Measurements from ENCODE around the gene SELENOF. TPM values are rescaled to one million over a fixed set of nuclear protein-coding genes. Genes with fewer than 3 reads are reported as not detected.

Gene SELENOF
- total and polyA plus RNA-seq, 2 of the 4 experiments (the other 2 are of a cell fraction), result 60.0 to 153 TPM

DNA sequence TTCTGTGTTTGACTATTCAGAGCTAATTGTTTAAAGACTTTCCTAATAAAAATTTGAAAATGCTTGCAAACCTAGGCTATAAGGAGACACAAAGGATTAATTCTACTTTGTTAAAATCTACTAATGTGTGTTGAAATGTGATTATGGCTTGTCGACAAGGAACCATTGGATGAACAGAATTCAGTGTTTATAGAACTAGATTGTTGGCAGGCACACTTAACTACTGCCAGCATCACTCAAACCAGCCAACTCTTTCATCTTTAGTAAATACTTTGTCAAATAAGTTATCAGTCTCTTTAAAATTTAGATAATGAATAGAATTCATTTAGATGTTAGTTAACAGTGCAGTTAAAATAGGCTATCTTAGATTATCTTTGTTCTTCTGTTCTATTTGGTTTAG is 28.1 kb upstream of the SELENOF start:
- H3K14ac ChIP-seq (replicated peaks; ENCODE audit: low read depth, low read length), result no peak overlapping the region
- H4K20me1 ChIP-seq (ENCODE audit: insufficient read depth, low read length), result no peaks in the 10 kb centered on the region
- no peak overlapping the region for H3K4me2 ChIP-seq (ENCODE audit: low read depth, low read length)
- H3K4ac ChIP-seq (ENCODE audit: low read depth, low read length), result no peak overlapping the region
- TF ChIP-seq BHLHE40 (IDR thresholded peaks at IDR 0.05; ENCODE audit: low read depth, low read length) (no peak), CTCF (conservative IDR thresholded peaks at IDR 0.05; ENCODE audit: low read depth, low read length) (no peak), USF2 (IDR thresholded peaks at IDR 0.05; ENCODE audit: low read depth, low read length) (no peak), MAFK (IDR thresholded peaks at IDR 0.05; ENCODE audit: low read depth, low read length) (no peak), SMC3 (IDR thresholded peaks at IDR 0.05; ENCODE audit: low read depth, low read length) (no peak), ELK1 (IDR thresholded peaks at IDR 0.05; ENCODE audit: borderline replicate concordance, low read depth, low read length) (no peak), RCOR1 (IDR thresholded peaks at IDR 0.05; ENCODE audit: insufficient replicate concordance, low read length) (no peak), CEBPB (IDR thresholded peaks at IDR 0.05; ENCODE audit: low read depth, low read length) (no peak), MAZ (IDR thresholded peaks at IDR 0.05; ENCODE audit: borderline replicate concordance, low read depth, low read length) (no peak), NFE2L2 (IDR thresholded peaks at IDR 0.05; ENCODE audit: low read depth, low read length) (no peak), FOS (IDR thresholded peaks at IDR 0.05; ENCODE audit: low read depth, low read length) (no peak), CHD1 (IDR thresholded peaks at IDR 0.05; ENCODE audit: low read depth, low read length) (no peak), POLR2A (IDR thresholded peaks at IDR 0.05; ENCODE audit: low read depth, low read length) (no peak), RFX5 (IDR thresholded peaks at IDR 0.05; ENCODE audit: low read depth, low read length) (no peak), RAD21 (IDR thresholded peaks at IDR 0.05; ENCODE audit: low read length) (no peak)
- no peaks in the 10 kb centered on the region for H3K9me1 ChIP-seq (ENCODE audit: insufficient read depth, low read length)
- no peaks in the 10 kb centered on the region for H3K9me3 ChIP-seq (ENCODE audit: control insufficient read depth, insufficient read depth, low read length)
- WGBS, 2 experiments (ENCODE audit: extremely low coverage in 2 of 2, insufficient read length in 1 of 2), result no CpG with 5 or more reads among the region's 1 CpG
- ChIA-PET CTCF (interaction anchor here (0.7 kb wide), 1 partner anchor 52 kb away, joined by 3 read pairs; no protein-coding TSS in a partner anchor), POLR2A (ENCODE audit: unreplicated experiment) (no interaction called here)
- H2BK5ac ChIP-seq (ENCODE audit: low read depth, low read length, poor library complexity, severe bottlenecking), result no peak overlapping the region
- no peak overlapping the region for H2BK120ac ChIP-seq (ENCODE audit: low read depth, low read length)
- H2AK9ac ChIP-seq (replicated peaks; ENCODE audit: low read depth, low read length, poor library complexity), result no peak overlapping the region
- in situ Hi-C loops (cut with MboI; ENCODE audit: low sequenced_read_pairs), result no loop called here
- BruUV-seq (replicated peaks), result no TSS peak
- no peaks in the 10 kb centered on the region for H3K36me3 ChIP-seq (ENCODE audit: control insufficient read depth, insufficient read depth, low read length)
- H3K27ac ChIP-seq (ENCODE audit: insufficient read depth, low read length), result no peak overlapping the region
- no peak overlapping the region for H3K56ac ChIP-seq (ENCODE audit: extremely low read depth, insufficient read depth, low read length)
- DNase-seq (no peak), ATAC-seq (ENCODE audit: low read depth) (peak; percentile 29; the same call in 1 of the 2 replicates)
- intact Hi-C loops (cut with micrococcal nuclease), result no loop called here
- no peak overlapping the region for H3K9ac ChIP-seq (ENCODE audit: low read depth, low read length)
- H3K79me1 ChIP-seq (ENCODE audit: low read depth in 1 of 2, low read length in 2 of 2), result peaks cover 12 to 17% of the 10 kb centered on the region in 2 experiments
- no peak overlapping the region for H4K5ac ChIP-seq (ENCODE audit: low read depth, low read length)
- no peak overlapping the region for H2BK15ac ChIP-seq (ENCODE audit: low read depth, low read length)
- dilution Hi-C loops (cut with HindIII; ENCODE audit: low sequenced_read_pairs, unreplicated experiment), result no loop called here
- no peaks in the 10 kb centered on the region for H3K4me1 ChIP-seq (ENCODE audit: control insufficient read depth, insufficient read depth, low read length)
- H3K27me3 ChIP-seq (ENCODE audit: control insufficient read depth, insufficient read depth, low read length), result no peaks in the 10 kb centered on the region
- no peak overlapping the region for H2AK5ac ChIP-seq (ENCODE audit: low read depth, low read length)
- H4K8ac ChIP-seq (ENCODE audit: low read depth in 2 of 2, low read length in 2 of 2), result no peak overlapping the region
- H3K4me3 ChIP-seq (ENCODE audit: insufficient read depth, low read depth, low read length), result no peak overlapping the region
- no peak overlapping the region for H2BK20ac ChIP-seq (ENCODE audit: low read depth, low read length)
- no peak overlapping the region for H3K18ac ChIP-seq (ENCODE audit: low read depth, low read length)
- no peak overlapping the region for H3K23ac ChIP-seq (ENCODE audit: low read depth, low read length)
- no peak overlapping the region for H4K91ac ChIP-seq (ENCODE audit: insufficient read depth, low read depth, low read length)
- no peak overlapping the region for H2AFZ ChIP-seq (replicated peaks; ENCODE audit: low read length, poor library complexity)

All from IMR-90 (cell line).